Measurements from ENCODE around the gene SPATA6L. TPM values are rescaled to one million over a fixed set of nuclear protein-coding genes. Genes with fewer than 3 reads are reported as not detected.
A peak's percentile ranks its signal among the peaks of the same experiment; 100 is the strongest.

The SPATA6L gene
- total and polyA plus RNA-seq, 2 of the 4 experiments (the other 2 are of a cell fraction) = 0.18 to 0.84 TPM

DNA sequence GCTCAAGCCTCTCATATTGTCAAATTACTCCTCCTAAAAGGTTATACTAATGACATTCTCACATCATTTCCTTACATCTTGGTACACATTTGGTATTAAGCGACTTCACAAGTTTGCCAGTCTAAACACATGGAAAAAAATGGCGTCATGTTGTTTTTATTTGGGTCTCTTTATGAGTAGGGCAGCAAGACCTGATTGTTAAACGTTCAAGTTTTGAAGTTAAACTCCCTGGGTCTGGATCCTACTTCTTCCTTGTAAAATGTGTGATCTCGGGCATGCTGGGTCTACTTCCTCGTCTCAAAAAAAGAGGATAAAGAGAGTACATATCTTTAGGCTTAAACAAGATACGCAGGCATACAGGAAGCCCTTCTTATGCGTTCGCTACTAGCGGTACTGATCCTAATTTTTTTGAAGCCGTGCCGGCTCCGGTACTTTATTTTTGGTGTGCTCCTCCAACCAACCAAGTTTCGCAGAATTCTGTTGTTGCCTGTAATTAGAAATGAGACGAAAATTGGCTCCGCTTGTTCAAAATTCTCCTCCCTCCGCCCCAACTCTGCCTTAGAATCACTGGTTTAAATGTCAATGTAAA lies 12.5 kb upstream of the SPATA6L start (continued):
- no peak for TF ChIP-seq NFE2L2 (IDR thresholded peaks at IDR 0.05; ENCODE audit: low read depth, low read length)

DNA sequence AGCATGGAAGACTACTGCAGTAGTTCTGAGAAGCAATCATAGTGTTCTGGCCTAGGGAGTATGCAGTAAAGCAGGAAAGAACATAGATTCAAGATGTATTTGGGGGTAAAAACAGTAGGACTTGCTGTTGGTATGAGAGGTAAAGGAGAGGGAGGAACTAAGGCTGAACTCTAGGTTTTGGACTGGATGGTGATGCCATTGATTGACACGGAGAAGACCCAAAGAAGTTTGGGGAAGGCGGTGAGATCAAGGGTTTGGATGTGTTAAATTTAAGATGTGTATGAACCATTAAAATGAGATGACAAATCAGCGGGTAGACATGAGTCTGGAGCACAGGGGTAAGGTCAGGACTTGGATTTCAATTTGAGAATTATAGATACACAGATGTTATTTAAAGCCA lies 11.1 kb upstream of the SPATA6L start:
- Histone ChIP-seq H3K9me1 (ENCODE audit: insufficient read depth, low read length) (peaks cover 2% of the 10 kb centered on the region; the same call in 1 of the 2 replicates), H3K27ac (ENCODE audit: insufficient read depth, low read length) (no peak overlapping the region), H3K4me1 (ENCODE audit: control insufficient read depth, insufficient read depth, low read length) (peaks cover 7% of the 10 kb centered on the region), H2BK15ac (ENCODE audit: low read depth, low read length) (no peak overlapping the region), H3K9ac (ENCODE audit: low read depth, low read length) (no peak overlapping the region), H3K14ac (replicated peaks; ENCODE audit: low read depth, low read length) (no peak overlapping the region), H2AK9ac (replicated peaks; ENCODE audit: low read depth, low read length, poor library complexity) (no peak overlapping the region), H2BK20ac (ENCODE audit: low read depth, low read length) (no peak overlapping the region), H3K79me1 (ENCODE audit: low read depth in 1 of 2, low read length in 2 of 2) (peaks cover 0 to 17% of the 10 kb centered on the region in 2 experiments; a peak in 2 of 4 replicates), H4K20me1 (ENCODE audit: insufficient read depth, low read length) (no peaks in the 10 kb centered on the region), H4K8ac (ENCODE audit: low read depth in 2 of 2, low read length in 2 of 2) (no peak overlapping the region; a peak in 1 of 4 replicates), H4K5ac (ENCODE audit: low read depth, low read length) (peak overlapping the region; percentile 53; the same call in 1 of the 2 replicates), H3K56ac (ENCODE audit: extremely low read depth, insufficient read depth, low read length) (no peak overlapping the region), H3K18ac (ENCODE audit: low read depth, low read length) (no peak overlapping the region), H3K4ac (ENCODE audit: low read depth, low read length) (no peak overlapping the region), H3K27me3 (ENCODE audit: control insufficient read depth, insufficient read depth, low read length) (no peaks in the 10 kb centered on the region), H3K9me3 (ENCODE audit: control insufficient read depth, insufficient read depth, low read length) (no peaks in the 10 kb centered on the region), H2BK5ac (ENCODE audit: low read depth, low read length, poor library complexity, severe bottlenecking) (no peak overlapping the region), H3K36me3 (ENCODE audit: control insufficient read depth, insufficient read depth, low read length) (no peaks in the 10 kb centered on the region), H3K4me3 (ENCODE audit: insufficient read depth, low read depth, low read length) (no peak overlapping the region), H2AK5ac (ENCODE audit: low read depth, low read length) (no peak overlapping the region), H3K4me2 (ENCODE audit: low read depth, low read length) (no peak overlapping the region), H2BK120ac (ENCODE audit: low read depth, low read length) (no peak overlapping the region), H3K23ac (ENCODE audit: low read depth, low read length) (no peak overlapping the region), H4K91ac (ENCODE audit: insufficient read depth, low read depth, low read length) (no peak overlapping the region), H2AFZ (replicated peaks; ENCODE audit: low read length, poor library complexity) (no peak overlapping the region)
- intact Hi-C loops (cut with micrococcal nuclease) = no loop called here
- no peak for ATAC-seq (ENCODE audit: low read depth)
- DNase-seq = no peak
- in situ Hi-C loops (cut with MboI; ENCODE audit: low sequenced_read_pairs) = loop anchor here (25.0 kb wide), 1 partner anchor 565 kb away; no protein-coding TSS in a partner anchor
- 100% methylated on average over 1 of the region's 3 CpGs; no CpG with 5 or more reads in 1 of the 2 experiments for WGBS, 2 experiments (ENCODE audit: extremely low coverage in 2 of 2, insufficient read length in 1 of 2)
- no peak for TF ChIP-seq NFE2L2 (IDR thresholded peaks at IDR 0.05; ENCODE audit: low read depth, low read length)
- TF ChIP-seq, protein P1, sequence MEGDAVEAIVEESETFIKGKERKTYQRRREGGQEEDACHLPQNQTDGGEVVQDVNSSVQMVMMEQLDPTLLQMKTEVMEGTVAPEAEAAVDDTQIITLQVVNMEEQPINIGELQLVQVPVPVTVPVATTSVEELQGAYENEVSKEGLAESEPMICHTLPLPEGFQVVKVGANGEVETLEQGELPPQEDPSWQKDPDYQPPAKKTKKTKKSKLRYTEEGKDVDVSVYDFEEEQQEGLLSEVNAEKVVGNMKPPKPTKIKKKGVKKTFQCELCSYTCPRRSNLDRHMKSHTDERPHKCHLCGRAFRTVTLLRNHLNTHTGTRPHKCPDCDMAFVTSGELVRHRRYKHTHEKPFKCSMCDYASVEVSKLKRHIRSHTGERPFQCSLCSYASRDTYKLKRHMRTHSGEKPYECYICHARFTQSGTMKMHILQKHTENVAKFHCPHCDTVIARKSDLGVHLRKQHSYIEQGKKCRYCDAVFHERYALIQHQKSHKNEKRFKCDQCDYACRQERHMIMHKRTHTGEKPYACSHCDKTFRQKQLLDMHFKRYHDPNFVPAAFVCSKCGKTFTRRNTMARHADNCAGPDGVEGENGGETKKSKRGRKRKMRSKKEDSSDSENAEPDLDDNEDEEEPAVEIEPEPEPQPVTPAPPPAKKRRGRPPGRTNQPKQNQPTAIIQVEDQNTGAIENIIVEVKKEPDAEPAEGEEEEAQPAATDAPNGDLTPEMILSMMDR (conservative IDR thresholded peaks at IDR 0.05; ENCODE audit: low read depth, low read length) = no peak
- TF ChIP-seq, protein P2, sequence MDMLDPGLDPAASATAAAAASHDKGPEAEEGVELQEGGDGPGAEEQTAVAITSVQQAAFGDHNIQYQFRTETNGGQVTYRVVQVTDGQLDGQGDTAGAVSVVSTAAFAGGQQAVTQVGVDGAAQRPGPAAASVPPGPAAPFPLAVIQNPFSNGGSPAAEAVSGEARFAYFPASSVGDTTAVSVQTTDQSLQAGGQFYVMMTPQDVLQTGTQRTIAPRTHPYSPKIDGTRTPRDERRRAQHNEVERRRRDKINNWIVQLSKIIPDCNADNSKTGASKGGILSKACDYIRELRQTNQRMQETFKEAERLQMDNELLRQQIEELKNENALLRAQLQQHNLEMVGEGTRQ (IDR thresholded peaks at IDR 0.05; ENCODE audit: low read depth, low read length) = no peak
- no peak for TF ChIP-seq MXI1 (IDR thresholded peaks at IDR 0.05; ENCODE audit: borderline replicate concordance, low read depth, low read length)
- BruUV-seq (replicated peaks) = no TSS peak
- dilution Hi-C loops (cut with HindIII; ENCODE audit: low sequenced_read_pairs, unreplicated experiment) = no loop called here
- ChIA-PET CTCF (interaction anchor here (0.6 kb wide), 1 partner anchor 518 kb away, joined by 4 read pairs; no protein-coding TSS in a partner anchor), POLR2A (ENCODE audit: unreplicated experiment) (interaction anchor here (0.6 kb wide), 1 partner anchor 450 kb away, joined by 3 read pairs; no protein-coding TSS in a partner anchor)
